Ishikawa (cell line): ENCODE data around the gene OSCP1.

ENCODE experiments used
- CEBPB ChIP-seq: IDR thresholded peaks from 2 replicates; pipeline ENCODE4 v1.6.1; 2012
- CREB1 ChIP-seq: IDR thresholded peaks from 2 replicates; pipeline ENCODE4 v1.6.1; 2012; ENCODE audit warnings: low read depth
- EGR1 ChIP-seq: IDR thresholded peaks from 2 replicates; pipeline ENCODE4 v1.6.1; 2012
- EP300 ChIP-seq: IDR thresholded peaks from 2 replicates; pipeline ENCODE4 v1.6.1; 2012; ENCODE audit warnings: borderline replicate concordance
- FOXM1 ChIP-seq: IDR thresholded peaks from 2 replicates; pipeline ENCODE4 v1.6.1; 2012; ENCODE audit warnings: low read depth, borderline replicate concordance
- MAX ChIP-seq: IDR thresholded peaks from 2 replicates; pipeline ENCODE4 v1.6.1; 2012
- NFIC ChIP-seq: IDR thresholded peaks from 2 replicates; pipeline ENCODE4 v1.6.1; 2012
- RAD21 ChIP-seq: IDR thresholded peaks from 2 replicates; pipeline ENCODE4 v1.6.1; 2012; ENCODE audit warnings: low read depth
- REST ChIP-seq: IDR thresholded peaks from 2 replicates; pipeline ENCODE4 v1.6.1; 2012; ENCODE audit warnings: low read depth, mild to moderate bottlenecking
- TAF1 ChIP-seq: IDR thresholded peaks from 2 replicates; pipeline ENCODE4 v1.6.1; 2012; ENCODE audit warnings: low read depth, mild to moderate bottlenecking
- TCF12 ChIP-seq: IDR thresholded peaks from 2 replicates; pipeline ENCODE4 v1.6.1; 2012; ENCODE audit warnings: low read depth
- TEAD4 ChIP-seq: IDR thresholded peaks from 2 replicates; pipeline ENCODE4 v1.6.1; 2012
- USF1 ChIP-seq: IDR thresholded peaks from 2 replicates; pipeline ENCODE4 v1.6.1; 2012
- YY1 ChIP-seq: IDR thresholded peaks from 2 replicates; pipeline ENCODE4 v1.6.1; 2012; ENCODE audit warnings: low read depth
- ZBTB7A ChIP-seq: IDR thresholded peaks from 2 replicates; pipeline ENCODE4 v1.6.1; 2012; ENCODE audit warnings: low read depth

Gene OSCP1

GRCh38 chr1:36450270-36450918, at the start of gene OSCP1:
OSCP1 (minus strand) TSS chr1:36450451; CDS start chr1:36450369, 82 bp downstream.
- TF ChIP-seq TAF1 (peak; percentile 55; the same call in 1 of the 2 replicates), CEBPB (0 out of 2 replicates have a peak, but pooled peaks have one; percentile 13), TEAD4 (no peak), USF1 (no peak), YY1 (0 out of 2 replicates have a peak, but pooled peaks have one; percentile 40), RAD21 (no peak), EP300 (0 out of 2 replicates have a peak, but pooled peaks have one; percentile 26), ZBTB7A (no peak), EGR1 (no peak; the same call in 1 of the 2 replicates), NFIC (0 out of 2 replicates have a peak, but pooled peaks have one; percentile 26), TCF12 (peak; percentile 74; the same call in 1 of the 2 replicates), FOXM1 (0 out of 2 replicates have a peak, but pooled peaks have one; percentile 31), MAX (peak; percentile 99), CREB1 (no peak; the same call in 1 of the 2 replicates), REST (no peak)

GRCh38 chr1:36497207-36497606, 47.0 kb upstream of the OSCP1 start:
- no peak for TF ChIP-seq YY1
- no peak for TF ChIP-seq EP300
- no peak for TF ChIP-seq TCF12

GRCh38 chr1:36494971-36495370, 44.7 kb upstream of the OSCP1 start:
- TF ChIP-seq EGR1 (no peak), NFIC (no peak), YY1 (no peak), MAX (no peak), EP300 (no peak), TAF1 (no peak), TEAD4 (no peak), REST (no peak), TCF12 (no peak), RAD21 (no peak), FOXM1 (no peak)

- TF ChIP-seq MAX (no peak), USF1 (no peak), YY1 (no peak), REST (no peak), CEBPB (no peak), TCF12 (no peak), NFIC (no peak), TEAD4 (no peak), RAD21 (no peak)
These were observed 43.3 kb upstream of the OSCP1 start for GRCh38 chr1:36493524-36493923.
